HepG2 (cell line): ENCODE data around the gene CCDC181. TPM values are rescaled to one million over a fixed set of nuclear protein-coding genes. Genes with fewer than 3 reads are reported as not detected.

Source experiments
- ATAC-seq: fragments of 200-7000 bp; cut with Tn5 transposase; 3 replicates; pipeline ENCODE4 v1.9.1; 2020; ENCODE audit warnings: mild to moderate bottlenecking, moderate library complexity
- BruUV-seq: library from RNA; stranded (reverse); fragments of 400-500 nt; replicated peaks from 2 replicates; lab custom pipeline; 2021; lab: Mats Ljungman, UMichigan
- CTCF ChIA-PET: fragments of 300-600 bp; formaldehyde crosslinking; extraction: SDS; loops from one replicate; lab custom pipeline; 2021; ENCODE audit warnings: low total read pairs, inconsistent platforms, low intra/inter-chr PET ratio; lab: Yijun Ruan, JAX
- POLR2A ChIA-PET: fragments of 350-600 bp; sonication (Branson Sonifier 250); formaldehyde crosslinking; loops from one replicate; lab custom pipeline; 2020; ENCODE audit warnings: antibody characterized with exemption, inconsistent platforms; lab: Yijun Ruan, JAX
- DNase-seq: peaks from one replicate; pipeline ENCODE4 v3.0.0-alpha.2; 2015; ENCODE audit warnings: low spot score
- FAIRE-seq: peaks from 3 replicates; lab custom pipeline; 2011; peaks lifted over from hg19 to GRCh38; lab: Jason Lieb, UNC
- H2AFZ ChIP-seq: one replicate; pipeline ENCODE4 v1.6.1; 2011; ENCODE audit warnings: low read length, inconsistent platforms
- H3K27ac ChIP-seq: fragments of 300-600 bp; 3 replicates; pipeline ENCODE4 v1.8.0; 2011; ENCODE audit warnings: mixed run types, mild to moderate bottlenecking, mixed read lengths, low read length, inconsistent platforms; ENCODE audit not compliant: insufficient read depth; ENCODE audit errors: extremely low read length
- H3K27me3 ChIP-seq, 2 experiments: fragments of 200-600 bp in 1 of 2; 2 replicates in 1 of 2; 3 replicates in 1 of 2; pipeline versions ENCODE4 v1.6.0 to v1.8.0; 2011; ENCODE audit warnings: low read length in 2 of 2, mild to moderate bottlenecking in 2 of 2, moderate library complexity in 2 of 2, inconsistent platforms in 1 of 2; ENCODE audit not compliant: insufficient read depth in 2 of 2, control insufficient read depth in 1 of 2
- H3K36me3 ChIP-seq, 2 experiments: fragments of 200-600 bp in 1 of 2; replicated peaks in 1 of 2; 2 replicates in 1 of 2; 3 replicates in 1 of 2; pipeline versions ENCODE4 v1.5.1 to v1.8.0; 2011; ENCODE audit warnings: low read length in 2 of 2, inconsistent platforms in 1 of 2; ENCODE audit not compliant: insufficient read depth in 2 of 2, control insufficient read depth in 1 of 2
- H3K4me1 ChIP-seq: 2 replicates; pipeline ENCODE4 v1.5.1; 2012; ENCODE audit warnings: low read length, inconsistent platforms; ENCODE audit not compliant: insufficient read depth
- H3K4me2 ChIP-seq: 2 replicates; pipeline ENCODE4 v1.6.0; 2011; ENCODE audit warnings: low read depth, low read length, inconsistent platforms
- H3K4me3 ChIP-seq, 3 experiments: fragments of 200-600 bp in 1 of 3; sonication (generic), shearing (Covaris generic) in 1 of 3; replicated peaks in 1 of 3; 2 replicates each; pipeline ENCODE4 v1.5.1; 2011 to 2016; ENCODE audit warnings: low read length in 3 of 3, inconsistent platforms in 2 of 3, low read depth in 2 of 3, mild to moderate bottlenecking in 2 of 3, control low read depth in 1 of 3, mixed read lengths in 1 of 3; ENCODE audit not compliant: insufficient read depth in 1 of 3
- H3K79me2 ChIP-seq: one replicate; pipeline ENCODE4 v1.6.1; 2011; ENCODE audit warnings: low read length, inconsistent platforms; ENCODE audit not compliant: insufficient read depth
- H3K9ac ChIP-seq: 2 replicates; pipeline ENCODE4 v1.6.0; 2011; ENCODE audit warnings: mild to moderate bottlenecking, low read depth, low read length, inconsistent platforms; ENCODE audit not compliant: insufficient read depth
- H3K9me3 ChIP-seq: 2 replicates; pipeline ENCODE4 v1.5.1; 2012; ENCODE audit warnings: mild to moderate bottlenecking, low read length
- H4K20me1 ChIP-seq: 2 replicates; pipeline ENCODE4 v1.6.0; 2011; ENCODE audit warnings: inconsistent platforms, mild to moderate bottlenecking, low read length, moderate library complexity; ENCODE audit not compliant: insufficient read depth
- CENPX ChIP-seq: sonication (generic); formaldehyde crosslinking; IDR thresholded peaks from 2 replicates; pipeline ENCODE4 v1.9.0; 2021; ENCODE audit warnings: mild to moderate bottlenecking, missing genetic modification reagents, moderate library complexity
- ERF ChIP-seq: IDR thresholded peaks from 2 replicates; pipeline ENCODE4 v1.6.1; 2018; ENCODE audit warnings: missing biosample characterization, missing genetic modification reagents
- FOXA3 ChIP-seq: IDR thresholded peaks from 2 replicates; pipeline ENCODE4 v1.6.1; 2016; ENCODE audit warnings: missing genetic modification reagents, missing compliant biosample characterization
- HOXD1 ChIP-seq: sonication (generic); formaldehyde crosslinking; IDR thresholded peaks from 2 replicates; pipeline ENCODE4 v1.5.0; 2020; ENCODE audit warnings: missing genetic modification reagents
- NFYB ChIP-seq: sonication (generic); formaldehyde crosslinking; IDR thresholded peaks from 2 replicates; pipeline ENCODE4 v1.4.0; 2020; ENCODE audit warnings: missing genetic modification reagents
- REL ChIP-seq: sonication (generic); formaldehyde crosslinking; conservative IDR thresholded peaks from 2 replicates; pipeline ENCODE4 v1.8.0; 2022; ENCODE audit warnings: mild to moderate bottlenecking, missing genetic modification reagents, moderate library complexity
- SIN3A ChIP-seq: IDR thresholded peaks from 2 replicates; pipeline ENCODE4 v1.6.1; 2011; ENCODE audit warnings: low read depth, mild to moderate bottlenecking, control low read depth, low read length, borderline replicate concordance
- SNAI1 ChIP-seq: sonication (generic); formaldehyde crosslinking; IDR thresholded peaks from 2 replicates; pipeline ENCODE4 v1.5.0; 2020; ENCODE audit warnings: mild to moderate bottlenecking, missing genetic modification reagents, borderline replicate concordance
- STAG1 ChIP-seq: sonication (generic); formaldehyde crosslinking; IDR thresholded peaks from 2 replicates; pipeline ENCODE4 v1.4.0; 2020; ENCODE audit warnings: missing genetic modification reagents
- ZFP82 ChIP-seq: sonication (generic); formaldehyde crosslinking; IDR thresholded peaks from 2 replicates; pipeline ENCODE4 v1.5.1; 2020; ENCODE audit warnings: mild to moderate bottlenecking, missing genetic modification reagents, borderline replicate concordance
- ZNF879 ChIP-seq: sonication (generic); formaldehyde crosslinking; IDR thresholded peaks from 2 replicates; pipeline ENCODE4 v1.8.1; 2023; ENCODE audit warnings: missing genetic modification reagents
- WGBS: methylation state at CpG from one replicate; pipeline ENCODE4 v1.1.6; 2017; ENCODE audit warnings: low lambda C conversion rate; 5-methylcytosine and 5-hydroxymethylcytosine counted together
- in situ Hi-C: cut with HindIII; loops from 2 replicates; pipeline ENCODE4 v1.10.0; 2017; ENCODE audit warnings: low pct_unique_long_range_greater_than_20kb; ENCODE audit not compliant: extremely low pct_ligation_motif_present
- intact Hi-C: fragments of 100-400 bp; cut with micrococcal nuclease; formaldehyde crosslinking; loops from one replicate; pipeline ENCODE4 v1.10.0; 2022; ENCODE audit not compliant: unreplicated experiment
- polyA plus RNA-seq, 8 experiments: library from polyadenylated mRNA; depleted of rRNA in 3 of 8; stranded (reverse) in 7 of 8; unstranded in 1 of 8; fragments of >200 nt; fragmentation: Illumina TruSeq in 4 of 8; extraction: Trizol in 4 of 8; gene quantifications; 2 replicates each; pipeline versions ENCODE4 v1.2.1 to v1.2.3, GENCODE V29; 2011 to 2016; ENCODE audit warnings: low read depth in 4 of 8, missing spikeins in 1 of 8, mixed read lengths in 1 of 8; ENCODE audit not compliant: insufficient read depth in 1 of 8
- total RNA-seq, 5 experiments: library from RNA; depleted of rRNA; stranded (reverse); fragments of >200 nt; fragmentation: Illumina TruSeq; extraction: Trizol; gene quantifications; 2 replicates each; pipeline ENCODE4 v1.2.3, GENCODE V29; 2016; ENCODE audit warnings: low read depth in 1 of 5
- TF ChIP-seq, protein P1 (sequence below): sonication (generic); formaldehyde crosslinking; IDR thresholded peaks from 2 replicates; pipeline ENCODE4 v1.4.0; 2020; ENCODE audit warnings: mild to moderate bottlenecking, missing genetic modification reagents, borderline replicate concordance
- TF ChIP-seq, protein P2 (sequence below): sonication (generic); formaldehyde crosslinking; IDR thresholded peaks from 2 replicates; pipeline ENCODE4 v1.5.0; 2020; ENCODE audit warnings: mild to moderate bottlenecking, missing genetic modification reagents

Gene CCDC181
- total and polyA plus RNA-seq, 2 of the 13 experiments (the other 11 are each of a cell fraction or from before 2014, with no cell fraction given): 0.07 TPM; not detected in 1

DNA sequence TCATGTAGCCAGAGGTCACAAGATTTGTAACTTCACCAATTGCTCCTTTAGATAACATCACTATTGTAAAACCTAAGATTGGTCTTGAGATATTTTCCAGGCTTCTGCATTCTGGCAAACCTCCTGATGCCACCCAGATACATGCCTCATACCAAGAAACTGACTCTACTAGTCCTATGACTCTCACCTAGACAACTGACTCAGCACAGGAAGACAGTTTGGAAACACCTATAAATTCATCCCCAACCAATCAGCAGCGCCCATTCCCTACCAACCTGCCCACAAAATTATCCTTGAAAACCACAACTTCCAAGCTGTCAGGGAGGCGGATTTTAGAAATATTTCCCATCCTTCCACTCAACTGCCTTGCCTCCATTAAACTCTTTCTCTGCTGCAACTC, 62.3 kb downstream of the CCDC181 start:
- no peak overlapping the region for H3K27ac ChIP-seq
- no peak overlapping the region for H3K4me3 ChIP-seq
- POLR2A ChIA-PET: no interaction called here
- no TSS peak for BruUV-seq
- no peak overlapping the region for H2AFZ ChIP-seq
- ATAC-seq (no peak), DNase-seq (no peak), FAIRE-seq (no peak)
- peaks cover 0 to 2% of the 10 kb centered on the region in 2 experiments; a peak in 1 of 5 replicates for H3K36me3 ChIP-seq
- CTCF ChIA-PET: no interaction called here
- no peak overlapping the region for H3K4me2 ChIP-seq
- WGBS: 98% methylated on average over 2 of the region's 2 CpGs
- in situ Hi-C loops (no loop called here), intact Hi-C loops (no loop called here)
- H3K79me2 ChIP-seq: peaks cover 14% of the 10 kb centered on the region
- TF ChIP-seq HOXD1 (CRISPR knock-in tag) (no peak), ERF (CRISPR knock-in tag) (no peak), STAG1 (CRISPR knock-in tag) (no peak), REL (CRISPR knock-in tag) (no peak), SIN3A (no peak), FOXA3 (CRISPR knock-in tag) (no peak), ZFP82 (no peak), SNAI1 (CRISPR knock-in tag) (no peak), CENPX (CRISPR knock-in tag) (no peak), ZNF879 (CRISPR knock-in tag) (no peak), NFYB (CRISPR knock-in tag) (no peak)
- TF ChIP-seq, protein P1, sequence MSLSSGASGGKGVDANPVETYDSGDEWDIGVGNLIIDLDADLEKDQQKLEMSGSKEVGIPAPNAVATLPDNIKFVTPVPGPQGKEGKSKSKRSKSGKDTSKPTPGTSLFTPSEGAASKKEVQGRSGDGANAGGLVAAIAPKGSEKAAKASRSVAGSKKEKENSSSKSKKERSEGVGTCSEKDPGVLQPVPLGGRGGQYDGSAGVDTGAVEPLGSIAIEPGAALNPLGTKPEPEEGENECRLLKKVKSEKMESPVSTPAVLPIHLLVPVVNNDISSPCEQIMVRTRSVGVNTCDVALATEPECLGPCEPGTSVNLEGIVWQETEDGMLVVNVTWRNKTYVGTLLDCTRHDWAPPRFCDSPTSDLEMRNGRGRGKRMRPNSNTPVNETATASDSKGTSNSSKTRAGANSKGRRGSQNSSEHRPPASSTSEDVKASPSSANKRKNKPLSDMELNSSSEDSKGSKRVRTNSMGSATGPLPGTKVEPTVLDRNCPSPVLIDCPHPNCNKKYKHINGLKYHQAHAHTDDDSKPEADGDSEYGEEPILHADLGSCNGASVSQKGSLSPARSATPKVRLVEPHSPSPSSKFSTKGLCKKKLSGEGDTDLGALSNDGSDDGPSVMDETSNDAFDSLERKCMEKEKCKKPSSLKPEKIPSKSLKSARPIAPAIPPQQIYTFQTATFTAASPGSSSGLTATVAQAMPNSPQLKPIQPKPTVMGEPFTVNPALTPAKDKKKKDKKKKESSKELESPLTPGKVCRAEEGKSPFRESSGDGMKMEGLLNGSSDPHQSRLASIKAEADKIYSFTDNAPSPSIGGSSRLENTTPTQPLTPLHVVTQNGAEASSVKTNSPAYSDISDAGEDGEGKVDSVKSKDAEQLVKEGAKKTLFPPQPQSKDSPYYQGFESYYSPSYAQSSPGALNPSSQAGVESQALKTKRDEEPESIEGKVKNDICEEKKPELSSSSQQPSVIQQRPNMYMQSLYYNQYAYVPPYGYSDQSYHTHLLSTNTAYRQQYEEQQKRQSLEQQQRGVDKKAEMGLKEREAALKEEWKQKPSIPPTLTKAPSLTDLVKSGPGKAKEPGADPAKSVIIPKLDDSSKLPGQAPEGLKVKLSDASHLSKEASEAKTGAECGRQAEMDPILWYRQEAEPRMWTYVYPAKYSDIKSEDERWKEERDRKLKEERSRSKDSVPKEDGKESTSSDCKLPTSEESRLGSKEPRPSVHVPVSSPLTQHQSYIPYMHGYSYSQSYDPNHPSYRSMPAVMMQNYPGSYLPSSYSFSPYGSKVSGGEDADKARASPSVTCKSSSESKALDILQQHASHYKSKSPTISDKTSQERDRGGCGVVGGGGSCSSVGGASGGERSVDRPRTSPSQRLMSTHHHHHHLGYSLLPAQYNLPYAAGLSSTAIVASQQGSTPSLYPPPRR: no peak
- TF ChIP-seq, protein P2, sequence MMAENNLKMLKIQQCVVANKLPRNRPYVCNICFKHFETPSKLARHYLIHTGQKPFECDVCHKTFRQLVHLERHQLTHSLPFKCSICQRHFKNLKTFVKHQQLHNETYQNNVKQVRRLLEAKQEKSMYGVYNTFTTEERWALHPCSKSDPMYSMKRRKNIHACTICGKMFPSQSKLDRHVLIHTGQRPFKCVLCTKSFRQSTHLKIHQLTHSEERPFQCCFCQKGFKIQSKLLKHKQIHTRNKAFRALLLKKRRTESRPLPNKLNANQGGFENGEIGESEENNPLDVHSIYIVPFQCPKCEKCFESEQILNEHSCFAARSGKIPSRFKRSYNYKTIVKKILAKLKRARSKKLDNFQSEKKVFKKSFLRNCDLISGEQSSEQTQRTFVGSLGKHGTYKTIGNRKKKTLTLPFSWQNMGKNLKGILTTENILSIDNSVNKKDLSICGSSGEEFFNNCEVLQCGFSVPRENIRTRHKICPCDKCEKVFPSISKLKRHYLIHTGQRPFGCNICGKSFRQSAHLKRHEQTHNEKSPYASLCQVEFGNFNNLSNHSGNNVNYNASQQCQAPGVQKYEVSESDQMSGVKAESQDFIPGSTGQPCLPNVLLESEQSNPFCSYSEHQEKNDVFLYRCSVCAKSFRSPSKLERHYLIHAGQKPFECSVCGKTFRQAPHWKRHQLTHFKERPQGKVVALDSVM: no peak
- no peak overlapping the region for H3K9ac ChIP-seq
- no peaks in the 10 kb centered on the region for H4K20me1 ChIP-seq
- H3K4me1 ChIP-seq: peaks cover 25% of the 10 kb centered on the region
- H3K9me3 ChIP-seq: 0 out of 2 replicates have a peak, but pooled peaks cover 4% of the 10 kb centered on the region
- H3K27me3 ChIP-seq: no peaks in the 10 kb centered on the region; a peak in 2 of 5 replicates
